LHCN-M2 (cell line): ENCODE measurements around the gene FCGBP. TPM values are rescaled to one million over a fixed set of nuclear protein-coding genes. Genes with fewer than 3 reads are reported as not detected.
"Not testable (repeated sequence)": the region's sequence is repeated elsewhere in the genome, so short reads cannot be mapped to it uniquely, and the experiment has no call there.

Experiments
- DNase-seq: peaks from one replicate; pipeline ENCODE4 v3.0.0-alpha.2; 2012; ENCODE audit warnings: low read depth
- total RNA-seq: library from RNA; depleted of rRNA; stranded (reverse); fragments of >200 nt; gene quantifications from 2 replicates; pipeline ENCODE4 v1.2.3, GENCODE V29; 2014; rRNA removed

FCGBP gene
- total RNA-seq, 1 experiment from 2014 or later = 0.06 TPM

DNA sequence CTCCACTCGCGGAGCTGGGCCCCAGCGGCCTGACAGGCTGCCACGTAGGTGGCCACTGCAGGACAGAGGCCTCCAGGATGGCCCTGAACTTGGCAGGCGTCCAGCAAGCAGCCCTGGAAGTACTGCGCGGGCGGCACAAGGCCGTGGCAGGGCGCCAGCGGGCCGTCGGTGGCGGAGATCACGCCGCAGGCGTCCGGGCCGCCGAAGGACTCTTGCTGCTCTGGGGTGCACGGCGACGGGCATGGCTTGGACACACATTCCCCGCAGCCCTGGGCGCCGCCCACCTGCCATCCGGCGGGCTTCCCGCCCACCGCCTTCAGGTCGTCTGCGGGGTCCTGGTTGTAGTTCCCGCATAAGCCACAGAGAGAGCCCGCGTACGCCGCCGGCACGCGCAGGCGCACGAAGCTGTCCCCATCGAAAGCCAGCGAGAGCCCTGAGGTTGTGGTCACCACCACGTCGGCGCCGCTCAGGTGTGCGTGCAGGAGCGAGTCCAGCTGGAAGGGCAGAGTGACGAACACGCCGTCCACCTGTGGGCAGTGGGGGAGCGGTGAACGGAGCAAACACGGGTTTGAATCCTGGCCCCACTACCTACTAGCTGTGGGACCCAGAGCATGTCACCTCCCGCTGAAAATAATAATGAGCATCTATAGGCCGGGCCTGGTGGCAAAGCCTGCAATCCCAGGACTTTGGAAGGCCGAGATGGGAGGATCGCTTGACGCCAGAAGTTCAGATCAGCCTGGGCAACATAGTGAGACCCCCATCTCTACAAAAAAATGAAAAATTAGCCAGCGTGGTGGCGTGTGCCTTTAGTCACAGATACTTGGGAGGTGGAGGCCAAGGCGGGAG lies 42.6 kb downstream of the FCGBP start:
- not testable (repeated sequence) for DNase-seq

DNA sequence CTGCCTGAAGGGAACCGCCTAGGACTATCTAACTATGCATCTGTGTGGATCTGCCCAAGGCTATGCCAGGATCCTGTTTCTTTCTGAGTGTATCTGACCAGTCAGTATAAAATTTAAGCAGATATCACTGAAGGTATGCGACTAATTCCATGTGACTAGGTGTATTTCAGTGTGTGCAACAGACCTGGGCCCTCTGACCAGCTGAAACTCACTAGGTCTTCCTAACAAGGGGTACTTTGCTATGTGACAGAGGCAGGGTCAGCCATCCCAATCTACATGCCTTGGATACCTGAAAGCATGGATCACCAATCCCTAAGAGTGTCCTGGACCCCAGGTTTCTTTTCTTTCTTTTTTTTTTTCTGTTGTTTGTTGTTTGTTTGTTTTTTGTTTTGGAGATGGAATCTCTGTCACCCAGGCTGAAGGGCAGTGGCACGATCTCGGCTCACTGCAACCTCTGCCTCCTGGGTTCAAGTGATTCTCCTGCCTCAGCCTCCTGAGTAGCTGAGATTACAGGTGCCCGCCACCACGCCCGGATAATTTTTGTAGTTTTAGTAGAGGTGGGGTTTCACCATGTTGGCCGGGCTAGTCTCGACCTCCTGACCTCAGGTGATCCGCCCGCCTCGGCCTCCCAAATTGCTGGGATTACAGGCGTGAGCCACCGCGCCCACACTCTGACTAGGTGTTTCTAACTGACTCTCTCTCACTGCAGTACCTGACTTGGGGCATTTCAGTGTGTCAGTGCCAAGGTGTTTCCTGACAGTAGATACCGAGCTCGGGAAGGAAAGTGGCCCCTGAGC lies 43.5 kb downstream of the FCGBP start:
- DNase-seq = no peak

DNA sequence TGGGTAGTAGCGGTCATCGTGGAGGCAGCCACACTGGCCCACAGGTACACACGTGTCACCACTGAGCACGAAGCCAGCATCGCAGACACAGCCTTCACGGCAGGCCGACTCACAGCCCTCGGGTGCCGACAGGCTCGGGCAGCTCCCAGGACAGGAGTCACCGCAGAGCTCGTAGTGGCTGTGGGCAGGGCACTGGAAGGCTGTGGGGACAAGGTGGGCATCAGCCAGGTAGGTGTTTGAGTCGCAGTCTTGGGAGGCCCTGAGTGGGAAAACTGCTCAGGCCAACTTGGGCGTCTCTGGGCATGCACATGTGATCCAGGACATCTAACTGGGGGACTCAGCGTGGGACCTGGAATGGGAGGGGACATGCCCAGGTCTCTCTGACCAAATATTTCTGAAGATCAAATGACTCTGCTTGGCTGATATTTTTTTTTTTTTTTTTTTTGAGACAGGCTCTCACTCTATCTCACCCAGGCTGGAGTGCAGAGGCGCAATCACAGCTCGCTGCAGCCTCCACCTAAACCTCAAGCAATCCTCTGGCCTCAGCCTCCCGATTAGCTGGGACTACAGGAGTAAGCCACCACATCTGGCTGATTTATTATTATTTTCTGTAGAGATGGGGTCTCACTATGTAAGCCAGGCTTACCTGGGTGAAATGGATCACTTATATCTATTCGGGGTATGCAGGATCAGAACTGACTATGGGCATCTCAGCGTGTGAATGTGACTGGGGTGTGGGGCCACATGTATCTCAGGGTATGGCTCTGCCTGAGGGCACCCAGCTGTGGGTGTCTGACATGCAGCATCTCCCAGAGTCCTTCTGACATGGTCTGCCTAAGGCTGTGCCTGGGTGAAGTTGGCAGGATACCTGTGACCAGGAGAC lies 44.3 kb downstream of the FCGBP start:
- not testable (repeated sequence) for DNase-seq

DNA sequence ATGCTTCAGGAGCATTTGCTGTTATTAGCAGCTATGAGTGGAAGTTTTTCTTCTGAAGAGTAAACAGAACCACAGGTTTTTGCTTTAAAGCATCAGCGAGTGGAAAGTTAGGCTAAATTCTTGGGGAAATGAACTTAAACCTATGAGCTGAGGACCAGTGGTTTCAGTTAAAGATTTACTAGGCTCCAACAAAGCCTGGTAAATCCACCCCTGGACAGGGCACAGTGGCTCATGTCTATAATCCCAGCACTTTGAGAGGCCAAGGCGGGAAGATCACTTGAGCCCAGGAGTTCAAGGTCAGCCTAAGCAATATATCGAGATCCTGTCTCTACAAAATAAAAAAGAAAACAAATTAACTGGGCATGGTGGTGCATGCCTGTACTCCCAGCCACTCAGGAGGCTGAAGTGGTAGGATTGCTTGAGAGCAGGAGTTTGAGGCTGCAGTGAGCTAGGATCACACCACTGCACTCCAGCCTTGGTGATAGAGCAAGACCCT lies 46.9 kb downstream of the FCGBP start:
- DNase-seq = not testable (repeated sequence)

DNA sequence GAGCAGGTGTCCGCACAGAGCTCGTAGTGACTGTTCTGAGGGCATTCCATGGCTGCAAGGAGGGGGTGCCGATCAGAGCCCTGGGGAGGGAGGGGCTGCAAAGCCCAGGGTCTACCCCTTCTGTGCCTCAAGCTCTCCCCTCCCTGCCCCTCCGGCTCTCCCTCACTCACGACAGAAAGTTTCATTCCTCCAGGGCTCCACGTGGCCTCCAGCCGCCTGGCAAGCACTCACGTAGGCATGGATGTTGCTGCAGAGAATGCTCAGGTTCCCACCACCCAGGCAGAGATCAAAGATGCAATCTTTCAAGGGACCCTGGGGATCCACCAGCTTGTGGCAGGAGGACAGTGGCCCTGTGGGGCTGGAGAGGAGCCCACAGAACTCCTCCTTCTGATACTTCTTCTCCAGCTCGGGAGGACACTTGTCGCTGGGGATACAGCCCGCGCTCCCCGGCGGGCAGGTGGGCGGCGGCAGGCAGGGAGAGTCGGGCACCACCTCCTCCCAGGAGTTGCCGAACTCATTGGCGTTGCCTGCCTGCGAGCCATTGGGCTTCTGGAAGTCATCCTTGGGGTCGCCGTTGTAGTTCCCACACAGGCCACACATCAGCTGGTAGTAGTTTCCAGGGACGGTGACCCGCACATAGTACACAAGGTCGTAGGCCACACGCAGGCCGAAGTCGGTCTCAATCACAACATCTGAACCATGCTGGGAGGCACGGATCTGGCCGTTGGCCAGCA lies 48.4 kb downstream of the FCGBP start:
- not testable (repeated sequence) for DNase-seq

DNA sequence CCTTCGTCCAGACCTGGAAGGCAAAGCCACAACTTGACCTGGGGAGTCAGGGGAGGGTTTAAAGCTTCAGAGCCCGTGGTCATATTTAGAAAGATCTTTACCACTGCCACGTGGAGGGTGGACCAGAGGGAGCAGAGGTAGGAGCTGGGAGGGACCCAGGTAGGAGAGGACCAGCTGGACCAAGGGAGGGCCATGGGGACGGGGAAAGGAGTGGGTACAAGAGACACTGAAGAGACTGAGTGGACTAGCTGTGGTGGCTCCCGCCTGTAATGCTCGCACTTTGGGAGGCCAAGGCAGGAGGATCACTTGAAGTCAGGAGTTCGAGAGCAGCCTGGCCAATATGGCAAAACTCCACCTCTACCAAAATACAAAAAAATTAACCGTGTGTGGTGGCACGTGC lies 49.7 kb downstream of the FCGBP start:
- DNase-seq = not testable (repeated sequence)

Other genes with a start within 250 kb of the FCGBP start
- gene LGALS14, start 230.2 kb downstream of the FCGBP start, total RNA-seq = not detected in 2 replicates
- not detected in 2 replicates for gene CLC, start 196.6 kb downstream of the FCGBP start, total RNA-seq
- not detected in 2 replicates for gene LEUTX, start 155.8 kb downstream of the FCGBP start, total RNA-seq
- 0.86 and 1.2 TPM in 2 replicates for gene DYRK1B, start 100.5 kb downstream of the FCGBP start, total RNA-seq
- gene FBL, start 88.3 kb downstream of the FCGBP start, total RNA-seq = 68.2 and 80.9 TPM in 2 replicates
- gene PSMC4, start 36.5 kb upstream of the FCGBP start, total RNA-seq = 177 and 182 TPM in 2 replicates
- 1.4 and 1.6 TPM in 2 replicates for gene ZNF546, start 62.4 kb upstream of the FCGBP start, total RNA-seq
- 5.4 and 7.3 TPM in 2 replicates for gene ZNF780B, start 121.6 kb upstream of the FCGBP start, total RNA-seq
- 11.3 and 15.6 TPM in 2 replicates for gene ZNF780A, start 156.3 kb upstream of the FCGBP start, total RNA-seq